ENCODE results near the gene METTL6. TPM values are rescaled to one million over a fixed set of nuclear protein-coding genes. Genes with fewer than 3 reads are reported as not detected.

The METTL6 gene
- total and polyA plus RNA-seq, 2 experiments from 2014 or later = 21.6 to 30.9 TPM

GRCh38 chr3:15409774-15410173 lies 17.6 kb downstream of the METTL6 start:
- no peaks in the 10 kb centered on the region for H4K20me1 ChIP-seq (ENCODE audit: insufficient read depth)
- H3K36me3 ChIP-seq (ENCODE audit: low read depth) = peaks cover 7% of the 10 kb centered on the region; the same call in 1 of the 2 replicates
- H3K9me3 ChIP-seq (ENCODE audit: low read depth) = no peaks in the 10 kb centered on the region
- H3K9me2 ChIP-seq (ENCODE audit: insufficient read depth) = no peaks in the 10 kb centered on the region
- no peaks in the 10 kb centered on the region for H3K79me2 ChIP-seq (ENCODE audit: insufficient read depth)
- no peak for DNase-seq
- no peak for TF ChIP-seq EZH2phosphoT487 (IDR thresholded peaks at IDR 0.05; ENCODE audit: insufficient read depth, low read depth)
- no peak overlapping the region for H3K27ac ChIP-seq
- 74 to 77% methylated on average over 2 of the region's 2 CpGs for WGBS, 2 experiments (ENCODE audit: low coverage in 1 of 2, low lambda C conversion rate in 2 of 2, missing lambda C conversion rate in 2 of 2)
- H3K9ac ChIP-seq = no peak overlapping the region
- no peaks in the 10 kb centered on the region for H3K4me1 ChIP-seq (ENCODE audit: insufficient read depth)
- in situ Hi-C loops (cut with MboI) = loop anchor here (10.0 kb wide), 1 partner anchor 295 kb away; no protein-coding TSS in a partner anchor
- H3K27me3 ChIP-seq (replicated peaks; ENCODE audit: insufficient read depth) = no peaks in the 10 kb centered on the region
- H3F3A ChIP-seq (ENCODE audit: insufficient read depth) = no peaks in the 10 kb centered on the region
- H3K4me2 ChIP-seq (ENCODE audit: unreplicated experiment) = no peak overlapping the region
- no peak overlapping the region for H2AFZ ChIP-seq
- no peak overlapping the region for H3K4me3 ChIP-seq

- Histone ChIP-seq H3K4me3 (no peak overlapping the region), H3K36me3 (ENCODE audit: low read depth) (peaks cover 7% of the 10 kb centered on the region; the same call in 1 of the 2 replicates), H3K9ac (no peak overlapping the region), H3K4me2 (ENCODE audit: unreplicated experiment) (no peak overlapping the region), H3K4me1 (ENCODE audit: insufficient read depth) (no peaks in the 10 kb centered on the region), H3K9me2 (ENCODE audit: insufficient read depth) (no peaks in the 10 kb centered on the region), H3K79me2 (ENCODE audit: insufficient read depth) (no peaks in the 10 kb centered on the region), H3K27me3 (replicated peaks; ENCODE audit: insufficient read depth) (no peaks in the 10 kb centered on the region), H3K9me3 (ENCODE audit: low read depth) (no peaks in the 10 kb centered on the region), H3F3A (ENCODE audit: insufficient read depth) (no peaks in the 10 kb centered on the region), H2AFZ (no peak overlapping the region), H4K20me1 (ENCODE audit: insufficient read depth) (no peaks in the 10 kb centered on the region), H3K27ac (no peak overlapping the region)
- TF ChIP-seq EZH2phosphoT487 (IDR thresholded peaks at IDR 0.05; ENCODE audit: insufficient read depth, low read depth) (no peak), EZH2 (IDR thresholded peaks at IDR 0.05; ENCODE audit: insufficient read depth, poor library complexity, severe bottlenecking) (no peak)
- in situ Hi-C loops (cut with MboI) = no loop called here
- no peak for DNase-seq
- 62 to 66% methylated on average over 3 of the region's 3 CpGs for WGBS, 2 experiments (ENCODE audit: low coverage in 1 of 2, low lambda C conversion rate in 2 of 2, missing lambda C conversion rate in 2 of 2)
Observed at GRCh38 chr3:15409239-15409638, 18.1 kb downstream of the METTL6 start.

GRCh38 chr3:15405448-15406050 lies 21.8 kb downstream of the METTL6 start:
- Histone ChIP-seq H3K36me3 (ENCODE audit: low read depth) (no peaks in the 10 kb centered on the region), H3K9ac (no peak overlapping the region), H3K27me3 (replicated peaks; ENCODE audit: insufficient read depth) (no peaks in the 10 kb centered on the region), H3K4me3 (no peak overlapping the region), H3K9me3 (ENCODE audit: low read depth) (no peaks in the 10 kb centered on the region), H4K20me1 (ENCODE audit: insufficient read depth) (no peaks in the 10 kb centered on the region), H3K4me1 (ENCODE audit: insufficient read depth) (no peaks in the 10 kb centered on the region), H2AFZ (no peak overlapping the region), H3K9me2 (ENCODE audit: insufficient read depth) (no peaks in the 10 kb centered on the region), H3K27ac (no peak overlapping the region), H3K79me2 (ENCODE audit: insufficient read depth) (no peaks in the 10 kb centered on the region), H3F3A (ENCODE audit: insufficient read depth) (no peaks in the 10 kb centered on the region), H3K4me2 (ENCODE audit: unreplicated experiment) (no peak overlapping the region)
- WGBS, 2 experiments (ENCODE audit: low coverage in 1 of 2, low lambda C conversion rate in 2 of 2, missing lambda C conversion rate in 2 of 2) = 35 to 36% methylated on average over 3 of the region's 3 CpGs
- in situ Hi-C loops (cut with MboI) = no loop called here
- DNase-seq = peak; percentile 77
- TF ChIP-seq EZH2 (IDR thresholded peaks at IDR 0.05; ENCODE audit: insufficient read depth, poor library complexity, severe bottlenecking) (no peak), EZH2phosphoT487 (IDR thresholded peaks at IDR 0.05; ENCODE audit: insufficient read depth, low read depth) (no peak)

GRCh38 chr3:15404767-15405166 lies 22.6 kb downstream of the METTL6 start:
- TF ChIP-seq EZH2phosphoT487 (IDR thresholded peaks at IDR 0.05; ENCODE audit: insufficient read depth, low read depth) = no peak
- no peak for TF ChIP-seq EZH2 (IDR thresholded peaks at IDR 0.05; ENCODE audit: insufficient read depth, poor library complexity, severe bottlenecking)
- no peak overlapping the region for H2AFZ ChIP-seq
- H3K9me3 ChIP-seq (ENCODE audit: low read depth) = no peaks in the 10 kb centered on the region
- in situ Hi-C loops (cut with MboI) = no loop called here
- H3K4me1 ChIP-seq (ENCODE audit: insufficient read depth) = no peaks in the 10 kb centered on the region
- WGBS, 2 experiments (ENCODE audit: low coverage in 1 of 2, low lambda C conversion rate in 2 of 2, missing lambda C conversion rate in 2 of 2) = 85 to 91% methylated on average over 1 of the region's 1 CpG
- H3K36me3 ChIP-seq (ENCODE audit: low read depth) = no peaks in the 10 kb centered on the region
- no peak overlapping the region for H3K27ac ChIP-seq
- no peaks in the 10 kb centered on the region for H3F3A ChIP-seq (ENCODE audit: insufficient read depth)
- no peaks in the 10 kb centered on the region for H4K20me1 ChIP-seq (ENCODE audit: insufficient read depth)
- no peak overlapping the region for H3K4me3 ChIP-seq
- no peaks in the 10 kb centered on the region for H3K9me2 ChIP-seq (ENCODE audit: insufficient read depth)
- H3K79me2 ChIP-seq (ENCODE audit: insufficient read depth) = no peaks in the 10 kb centered on the region
- H3K4me2 ChIP-seq (ENCODE audit: unreplicated experiment) = no peak overlapping the region
- no peak overlapping the region for H3K9ac ChIP-seq
- no peak for DNase-seq
- no peaks in the 10 kb centered on the region for H3K27me3 ChIP-seq (replicated peaks; ENCODE audit: insufficient read depth)

All from GM23248 (cell line).